Pulmonary artery endothelial cell (primary cell): ENCODE results near the gene CA11. TPM values are rescaled to one million over a fixed set of nuclear protein-coding genes. Genes with fewer than 3 reads are reported as not detected.

Experiments
- DNase-seq: peaks from one replicate; pipeline ENCODE4 v3.0.0-alpha.2; 2011; ENCODE audit warnings: low read depth, low spot score
- total RNA-seq: library from RNA; depleted of rRNA; stranded (reverse); fragments of >200 nt; gene quantifications from 2 replicates; pipeline ENCODE4 v1.2.3, GENCODE V29; 2014

CA11 gene
- total RNA-seq, 1 donor from 2014 or later: 3.2 TPM

DNA sequence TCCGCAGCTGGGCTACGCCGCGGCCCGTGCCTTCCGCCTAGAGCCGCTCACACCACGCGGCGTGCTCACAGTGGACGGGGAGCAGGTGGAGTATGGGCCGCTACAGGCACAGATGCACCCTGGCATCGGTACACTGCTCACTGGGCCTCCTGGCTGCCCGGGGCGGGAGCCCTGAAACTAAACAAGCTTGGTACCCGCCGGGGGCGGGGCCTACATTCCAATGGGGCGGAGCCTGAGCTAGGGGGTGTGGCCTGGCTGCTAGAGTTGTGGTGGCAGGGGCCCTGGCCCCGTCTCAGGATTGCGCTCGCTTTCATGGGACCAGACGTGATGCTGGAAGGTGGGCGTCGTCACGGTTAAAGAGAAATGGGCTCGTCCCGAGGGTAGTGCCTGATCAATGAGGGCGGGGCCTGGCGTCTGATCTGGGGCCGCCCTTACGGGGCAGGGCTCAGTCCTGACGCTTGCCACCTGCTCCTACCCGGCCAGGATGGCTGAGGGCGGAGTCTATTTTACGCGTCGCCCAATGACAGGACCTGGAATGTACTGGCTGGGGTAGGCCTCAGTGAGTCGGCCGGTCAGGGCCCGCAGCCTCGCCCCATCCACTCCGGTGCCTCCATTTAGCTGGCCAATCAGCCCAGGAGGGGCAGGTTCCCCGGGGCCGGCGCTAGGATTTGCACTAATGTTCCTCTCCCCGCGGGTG is 16.2 kb downstream of the CA11 start:
- DNase-seq: no peak

- DNase-seq: no peak
These were observed 16.7 kb downstream of the CA11 start for GRCh38 chr19:48629297-48629598.

DNA sequence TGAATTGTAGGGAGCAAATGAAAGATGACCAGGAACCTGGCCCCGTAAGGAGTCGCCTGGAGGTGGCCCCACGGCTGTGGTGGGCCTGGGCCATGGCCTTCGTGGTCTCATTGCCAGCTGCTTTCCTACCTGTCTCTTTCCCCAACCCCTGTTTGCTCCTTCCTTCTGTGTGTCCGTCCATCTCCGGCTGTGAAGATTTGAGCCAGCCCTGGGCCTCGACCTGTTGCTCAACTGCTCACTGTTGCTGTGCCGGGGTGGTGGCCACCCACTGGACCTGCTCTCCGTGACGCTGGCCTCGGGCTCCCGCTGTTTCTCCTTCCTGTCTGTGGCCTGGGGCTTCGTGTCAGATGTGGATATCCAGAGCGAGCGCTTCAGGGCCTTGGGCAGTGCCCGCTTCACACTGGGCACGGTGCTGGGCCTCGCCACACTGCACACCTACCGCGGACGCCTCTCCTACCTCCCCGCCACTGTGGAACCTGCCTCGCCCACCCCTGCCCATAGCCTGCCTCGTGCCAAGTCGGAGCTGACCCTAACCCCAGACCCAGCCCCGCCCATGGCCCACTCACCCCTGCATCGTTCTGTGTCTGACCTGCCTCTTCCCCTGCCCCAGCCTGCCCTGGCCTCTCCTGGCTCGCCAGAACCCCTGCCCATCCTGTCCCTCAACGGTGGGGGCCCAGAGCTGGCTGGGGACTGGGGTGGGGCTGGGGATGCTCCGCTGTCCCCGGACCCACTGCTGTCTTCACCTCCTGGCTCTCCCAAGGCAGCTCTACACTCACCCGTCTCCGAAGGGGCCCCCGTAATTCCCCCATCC is 17.3 kb downstream of the CA11 start:
- DNase-seq: no peak

DNA sequence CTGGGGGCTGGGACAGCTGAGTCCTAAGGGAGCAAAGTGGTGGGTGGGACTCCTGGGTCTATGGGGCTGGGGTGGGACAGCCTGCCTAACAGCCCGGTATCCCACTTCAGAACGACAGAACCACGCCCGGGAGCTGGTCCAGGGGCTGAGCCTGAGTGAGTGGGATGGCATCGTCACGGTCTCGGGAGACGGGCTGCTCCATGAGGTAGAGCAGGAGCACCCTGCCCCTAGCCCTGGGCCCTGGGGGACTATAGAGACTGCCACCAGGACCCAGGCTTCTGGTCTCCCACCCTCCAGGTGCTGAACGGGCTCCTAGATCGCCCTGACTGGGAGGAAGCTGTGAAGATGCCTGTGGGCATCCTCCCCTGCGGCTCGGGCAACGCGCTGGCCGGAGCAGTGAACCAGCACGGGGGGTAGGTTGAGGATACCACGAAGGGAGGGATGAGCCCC is 18.1 kb downstream of the CA11 start:
- no peak for DNase-seq

GRCh38 chr19:48627201-48627864 is 18.7 kb downstream of the CA11 start:
- no peak for DNase-seq

- no peak for DNase-seq
These were observed 20.1 kb downstream of the CA11 start for GRCh38 chr19:48625891-48626327.

DNA sequence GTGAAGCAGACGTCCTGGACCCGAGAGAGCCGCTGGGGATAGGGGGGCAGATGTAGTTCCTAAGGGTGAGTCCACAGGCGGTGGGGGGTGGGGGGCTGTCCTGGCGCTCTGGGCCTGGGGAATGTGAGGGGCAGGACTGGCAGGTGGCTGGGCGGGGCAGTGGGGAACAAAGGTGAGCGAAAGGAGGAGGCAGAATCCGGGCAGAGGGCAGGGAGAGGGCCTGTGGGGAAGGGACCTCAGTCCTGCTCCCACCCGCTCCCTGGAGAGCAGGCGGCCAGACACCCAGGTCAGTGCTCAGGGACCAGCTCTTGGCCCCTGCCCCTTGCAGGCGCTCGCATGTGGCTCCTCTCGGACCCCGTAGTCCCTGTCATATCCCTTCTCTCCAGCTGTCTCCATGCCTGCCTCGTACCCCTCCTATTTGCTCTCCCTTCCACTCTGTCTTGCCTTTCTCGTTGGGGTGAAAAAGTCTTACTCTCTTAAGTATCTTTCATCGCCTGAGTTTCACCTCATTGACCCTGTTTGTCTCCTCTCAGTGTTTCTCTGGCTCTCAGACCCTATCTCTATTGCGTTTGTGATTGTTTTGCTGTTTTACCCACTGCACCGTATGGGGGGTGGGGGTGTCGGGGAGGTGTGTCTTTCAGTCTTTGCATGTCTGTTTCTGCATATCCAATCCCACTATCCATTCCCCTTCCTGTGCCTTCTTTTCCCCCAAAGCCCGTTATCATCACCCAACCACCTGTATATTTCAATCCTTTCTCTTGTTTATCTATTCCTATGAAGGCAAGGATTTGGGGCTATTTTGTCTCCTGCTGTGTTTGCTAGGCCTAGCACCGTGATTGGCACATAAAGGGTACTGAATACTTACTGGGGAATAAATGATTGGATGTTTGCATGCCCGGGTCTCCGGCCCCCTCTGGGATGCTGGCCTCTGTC is 20.9 kb downstream of the CA11 start:
- no peak for DNase-seq

GRCh38 chr19:48624067-48624594 is 21.9 kb downstream of the CA11 start:
- peak; percentile 93 for DNase-seq

- no peak for DNase-seq
These were observed 22.4 kb downstream of the CA11 start for GRCh38 chr19:48623556-48624066.

GRCh38 chr19:48619692-48620585 is 26.0 kb downstream of the CA11 start:
- no peak for DNase-seq

DNA sequence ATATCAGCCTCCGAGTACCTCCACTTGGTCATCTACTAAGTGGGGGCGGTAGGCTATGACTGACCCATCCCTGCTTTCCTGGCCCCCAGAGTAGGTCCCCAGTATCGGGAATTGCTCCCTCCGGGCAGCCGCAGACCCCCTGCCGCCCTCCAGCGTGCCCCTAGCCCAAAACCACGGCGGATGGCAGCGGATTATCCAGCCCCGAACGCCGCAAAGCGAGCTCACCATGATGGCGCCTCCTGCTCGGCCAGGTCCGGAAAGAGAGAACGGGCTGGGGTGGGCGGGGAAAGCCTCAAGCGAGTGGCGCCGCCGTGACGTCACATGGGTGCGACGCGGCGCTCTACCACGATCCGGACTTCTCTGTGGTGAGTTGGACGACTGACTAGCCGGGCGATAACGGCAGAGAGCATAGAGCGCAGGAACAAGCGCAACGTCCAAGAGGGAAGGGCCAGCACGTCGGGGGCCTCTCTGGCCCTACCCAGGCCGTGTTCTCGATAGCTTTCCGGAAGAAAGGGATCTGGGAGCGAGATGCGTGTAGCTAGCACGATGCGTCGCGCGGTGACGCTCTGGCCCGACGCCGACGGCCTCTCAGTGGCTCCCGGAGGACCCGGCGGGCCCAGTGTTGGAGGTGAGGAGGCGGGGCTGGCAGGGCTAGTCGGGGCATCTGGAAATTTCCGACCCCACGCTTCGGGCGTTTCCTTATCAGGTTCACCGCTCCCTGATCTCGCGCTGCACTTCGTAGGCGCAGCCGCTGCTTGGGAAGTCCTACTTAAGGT is 26.9 kb downstream of the CA11 start, which contains the start of the genes RPL18 and SPHK2:
TSS of gene RPL18 (minus strand) at position 263 of the 776 bp plus-strand sequence. CDS start at position 228, 35 bp downstream.
TSS of gene SPHK2 (plus strand) at position 591 of the 776 bp plus-strand sequence. CDS start 1,009 bp downstream, outside the sequence.
- peak; percentile 100 for DNase-seq

DNA sequence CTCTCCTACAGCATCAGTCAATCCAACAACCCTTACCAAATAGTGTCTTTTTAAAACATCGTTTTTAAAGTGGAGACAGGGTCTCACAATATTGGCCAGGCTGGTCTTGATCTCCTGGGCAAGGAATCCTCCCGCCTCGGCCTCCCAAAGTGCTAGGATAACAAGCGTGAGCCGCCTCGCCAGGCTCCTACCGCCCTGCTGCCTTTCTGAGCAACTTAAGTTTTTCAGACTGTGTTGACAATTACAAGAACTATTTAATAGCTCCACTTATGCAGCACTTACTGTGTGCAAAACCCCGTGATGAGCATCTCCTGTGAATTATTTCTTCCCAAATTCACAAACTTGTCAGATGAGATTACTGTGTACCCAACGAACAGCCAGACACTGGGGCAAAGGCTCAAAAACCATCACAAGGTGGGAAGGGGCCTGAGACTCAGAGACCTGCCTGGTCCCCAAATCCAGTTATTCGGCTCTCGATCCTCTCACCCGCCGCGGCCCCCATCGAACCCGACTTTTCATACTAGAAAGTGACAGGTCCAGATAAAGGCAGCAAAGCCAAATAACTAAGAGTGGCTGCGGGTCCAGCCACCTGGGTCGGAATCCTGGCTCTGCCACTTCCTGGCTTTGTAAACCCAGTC is 27.6 kb downstream of the CA11 start:
- no peak for DNase-seq

DNA sequence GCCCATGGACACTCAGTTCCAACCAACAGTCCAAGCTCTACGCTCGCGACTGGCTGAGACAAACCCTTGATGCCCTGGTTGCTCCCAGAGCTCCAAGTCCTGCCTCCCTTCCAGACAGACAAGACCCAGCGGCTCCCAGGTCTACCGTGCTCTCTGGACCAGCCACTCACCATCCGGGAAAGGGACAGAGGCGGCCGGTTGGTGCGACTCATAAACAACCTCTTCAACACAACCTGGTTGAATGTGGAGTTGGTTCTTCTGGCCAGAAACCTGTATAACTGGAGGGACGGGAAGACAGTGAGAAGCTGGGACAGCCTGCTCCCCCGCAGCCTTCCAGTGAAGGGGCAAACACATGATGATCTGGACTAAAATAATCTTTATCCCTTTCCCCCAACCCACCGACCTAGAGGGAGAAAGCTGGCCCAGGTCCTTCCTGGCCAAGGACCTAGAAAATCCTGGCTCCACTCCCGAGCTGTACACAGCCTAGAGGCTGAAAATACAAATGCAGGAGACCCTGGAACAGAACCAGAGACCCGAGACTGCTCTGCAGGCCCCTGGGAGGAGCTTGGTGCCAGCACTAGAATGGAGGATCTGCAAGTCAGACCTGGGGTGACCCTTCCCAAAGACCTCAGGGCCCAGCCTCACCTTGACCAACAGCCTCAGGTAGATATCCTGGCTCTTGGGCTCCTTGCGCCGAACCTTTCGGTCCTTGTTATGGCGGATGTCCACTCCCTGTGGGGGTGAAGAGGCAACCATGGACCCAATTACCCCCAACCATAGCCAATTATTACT is 28.6 kb downstream of the CA11 start:
- DNase-seq: no peak

DNA sequence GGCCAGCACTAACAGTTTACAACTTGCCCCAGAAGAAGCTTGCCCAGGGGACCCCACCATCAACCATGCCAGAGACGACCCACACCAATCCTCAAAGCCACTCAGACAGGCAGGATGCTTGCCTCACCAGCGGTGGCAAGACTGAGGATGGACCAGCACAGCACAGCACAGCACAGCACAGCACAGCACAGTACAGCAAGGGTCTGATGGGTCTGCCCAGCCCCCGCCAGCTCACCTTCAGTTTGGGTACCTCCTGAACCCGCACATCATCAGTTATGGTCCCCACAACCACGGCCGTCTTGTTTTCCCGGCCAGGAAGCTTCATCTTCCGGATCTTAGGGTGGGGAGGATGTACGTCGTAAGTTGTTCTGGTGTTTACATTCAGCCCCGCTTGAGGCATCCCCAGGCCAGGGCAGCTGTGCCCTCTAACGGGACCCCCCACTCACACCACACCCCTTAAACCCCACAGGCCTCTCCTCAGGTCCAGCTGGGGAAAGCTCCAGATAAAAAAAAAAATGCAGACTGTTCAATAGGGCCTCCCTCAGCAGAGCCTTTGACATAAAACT is 29.4 kb downstream of the CA11 start:
- DNase-seq: no peak

DNA sequence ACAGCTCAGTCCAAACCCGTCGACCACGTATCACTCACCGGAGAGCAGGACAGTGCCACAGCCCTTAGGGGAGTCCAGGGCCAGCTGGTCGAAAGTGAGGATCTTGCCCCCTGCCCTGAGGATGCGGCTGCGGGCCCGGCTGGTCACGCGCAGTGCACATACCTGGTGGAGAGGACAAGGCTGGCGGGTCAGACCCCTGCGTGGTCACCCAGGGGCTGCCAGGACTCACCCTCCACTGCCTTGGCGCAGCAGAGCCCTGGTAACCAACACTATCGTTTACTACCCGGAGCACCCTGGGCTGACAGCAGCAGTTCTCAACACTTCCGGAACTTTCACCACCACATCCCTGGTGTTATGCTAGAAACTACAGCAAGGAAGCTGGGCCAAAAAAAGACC is 29.9 kb downstream of the CA11 start:
- no peak for DNase-seq

DNA sequence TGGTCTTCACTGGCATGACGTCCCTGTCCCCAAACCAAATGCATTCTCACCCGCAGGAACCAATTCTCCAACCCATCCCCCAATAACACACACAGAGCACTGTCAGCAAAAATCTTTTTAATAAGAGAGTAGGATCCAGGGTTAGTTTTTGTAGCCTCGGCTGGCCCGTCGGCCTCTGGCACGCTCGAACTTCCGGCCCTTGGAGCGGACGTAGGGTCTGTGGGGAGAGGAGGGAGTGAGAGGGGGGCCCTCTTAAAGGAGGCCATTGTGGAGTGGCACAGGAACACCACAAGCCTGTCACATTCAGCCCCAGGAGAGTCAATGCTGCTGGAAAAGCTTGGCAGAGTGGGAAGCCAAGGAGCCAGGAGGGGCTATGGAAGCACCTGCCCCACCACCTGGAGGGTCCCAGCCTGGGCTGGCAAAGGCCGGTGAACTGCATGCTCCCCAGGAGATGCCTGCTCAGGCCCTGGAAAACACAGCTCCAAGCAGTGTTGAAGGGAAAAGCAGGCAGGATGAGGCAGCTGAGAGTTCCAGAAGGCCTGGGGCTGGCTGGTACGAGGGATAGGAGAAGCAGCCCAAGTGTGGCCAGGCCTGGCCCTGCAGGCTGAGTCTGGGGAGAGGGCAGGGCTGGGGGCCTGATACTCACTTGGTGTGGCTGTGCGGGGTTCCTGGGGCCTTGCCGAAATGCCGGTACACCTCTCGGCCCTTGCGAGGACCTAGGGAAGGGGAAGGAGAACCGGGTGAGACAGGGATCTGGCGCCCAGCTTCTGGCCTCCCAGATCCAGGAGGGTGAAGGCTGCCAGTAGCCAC is 30.6 kb downstream of the CA11 start:
- DNase-seq: no peak
